ENCODE measurements around the gene MPZL1.
"Not testable (repeated sequence)": the region's sequence is repeated elsewhere in the genome, so short reads cannot be mapped to it uniquely, and the experiment has no call there.

The MPZL1 gene

DNA sequence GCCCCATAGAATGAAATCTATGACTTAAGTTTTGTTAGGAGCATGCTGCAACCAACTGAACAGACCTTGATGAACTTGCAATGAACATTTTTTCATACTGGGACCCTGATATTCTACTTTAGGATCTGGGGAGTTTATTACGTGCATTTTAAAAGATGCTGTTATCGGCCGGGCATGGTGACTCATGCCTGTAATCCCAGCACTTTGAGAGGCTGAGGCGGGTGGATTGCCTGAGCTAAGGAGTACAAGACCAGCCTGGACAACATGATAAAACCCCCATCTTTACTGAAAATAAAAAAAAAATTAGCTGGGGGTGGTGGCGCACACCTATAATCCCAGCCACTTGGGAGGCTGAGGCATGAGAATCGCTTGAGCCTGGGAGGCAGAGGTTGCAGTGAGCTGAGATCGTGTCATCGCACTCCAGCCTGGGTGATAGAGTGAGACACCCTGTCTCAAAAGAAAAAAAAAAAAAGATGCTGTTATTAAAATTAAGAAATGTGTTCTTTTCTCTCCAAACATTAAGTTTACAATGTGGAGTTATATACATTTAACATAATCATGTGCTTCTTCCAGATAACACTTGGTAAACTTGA is 7.1 kb downstream of the MPZL1 start:
- no peaks in the 10 kb centered on the region for H3K9me3 ChIP-seq
- no peaks in the 10 kb centered on the region for H3K27me3 ChIP-seq
- DNase-seq, result no peak
- no peaks in the 10 kb centered on the region for H3K4me1 ChIP-seq
- H3K36me3 ChIP-seq, result peaks cover 19% of the 10 kb centered on the region
- TF ChIP-seq, protein P1, sequence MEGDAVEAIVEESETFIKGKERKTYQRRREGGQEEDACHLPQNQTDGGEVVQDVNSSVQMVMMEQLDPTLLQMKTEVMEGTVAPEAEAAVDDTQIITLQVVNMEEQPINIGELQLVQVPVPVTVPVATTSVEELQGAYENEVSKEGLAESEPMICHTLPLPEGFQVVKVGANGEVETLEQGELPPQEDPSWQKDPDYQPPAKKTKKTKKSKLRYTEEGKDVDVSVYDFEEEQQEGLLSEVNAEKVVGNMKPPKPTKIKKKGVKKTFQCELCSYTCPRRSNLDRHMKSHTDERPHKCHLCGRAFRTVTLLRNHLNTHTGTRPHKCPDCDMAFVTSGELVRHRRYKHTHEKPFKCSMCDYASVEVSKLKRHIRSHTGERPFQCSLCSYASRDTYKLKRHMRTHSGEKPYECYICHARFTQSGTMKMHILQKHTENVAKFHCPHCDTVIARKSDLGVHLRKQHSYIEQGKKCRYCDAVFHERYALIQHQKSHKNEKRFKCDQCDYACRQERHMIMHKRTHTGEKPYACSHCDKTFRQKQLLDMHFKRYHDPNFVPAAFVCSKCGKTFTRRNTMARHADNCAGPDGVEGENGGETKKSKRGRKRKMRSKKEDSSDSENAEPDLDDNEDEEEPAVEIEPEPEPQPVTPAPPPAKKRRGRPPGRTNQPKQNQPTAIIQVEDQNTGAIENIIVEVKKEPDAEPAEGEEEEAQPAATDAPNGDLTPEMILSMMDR (IDR thresholded peaks at IDR 0.05; ENCODE audit: low read depth, low read length), result no peak
- H3K4me3 ChIP-seq (ENCODE audit: low read depth, low read length), result no peak overlapping the region

DNA sequence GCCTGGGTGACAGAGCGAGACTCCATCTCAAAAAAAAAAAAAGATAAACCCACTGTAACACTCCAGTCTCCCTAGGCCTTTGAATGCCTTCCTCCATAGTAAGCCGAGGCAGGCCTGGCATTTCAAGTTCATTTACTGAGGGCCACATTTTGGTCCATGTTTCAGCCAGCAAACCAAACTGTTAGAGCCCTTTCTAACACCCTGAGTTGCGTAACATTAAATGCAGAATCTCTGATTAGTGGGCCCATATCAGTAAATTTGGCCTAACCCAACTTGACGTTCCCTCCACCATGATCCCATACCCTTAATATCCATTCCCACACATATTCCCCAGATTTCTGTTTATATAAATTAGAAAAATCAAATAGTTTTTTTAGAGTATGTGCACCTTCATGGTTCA is 12.4 kb downstream of the MPZL1 start:
- Histone ChIP-seq H3K4me3 (ENCODE audit: low read depth, low read length) (no peak overlapping the region), H3K4me1 (peaks cover 6% of the 10 kb centered on the region; the same call in 1 of the 2 replicates), H3K36me3 (peaks cover 10% of the 10 kb centered on the region), H3K9me3 (no peaks in the 10 kb centered on the region), H3K27me3 (no peaks in the 10 kb centered on the region)
- TF ChIP-seq, protein P1 (IDR thresholded peaks at IDR 0.05; ENCODE audit: low read depth, low read length), result no peak
- DNase-seq, result no peak

DNA sequence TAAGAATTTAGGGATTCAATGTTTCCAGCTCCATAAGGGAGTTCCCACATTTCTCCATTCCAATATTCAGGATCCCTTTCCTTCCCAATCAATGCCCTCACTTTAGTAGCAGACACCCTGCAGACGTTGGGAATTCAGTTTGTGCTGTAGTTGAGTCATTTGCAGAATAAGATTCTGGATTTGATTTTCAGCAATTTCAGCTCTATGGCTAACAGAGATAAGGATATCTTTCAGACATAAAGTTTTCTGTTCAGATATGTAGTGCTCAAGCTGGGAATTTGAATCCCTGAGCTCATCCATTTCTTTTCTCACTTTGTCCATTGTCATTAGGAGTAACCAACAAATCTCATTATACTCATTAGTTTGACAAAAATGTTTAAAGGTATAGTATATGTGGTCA is 13.1 kb downstream of the MPZL1 start:
- Histone ChIP-seq H3K36me3 (peaks cover 10% of the 10 kb centered on the region), H3K4me1 (peaks cover 6% of the 10 kb centered on the region; the same call in 1 of the 2 replicates), H3K4me3 (ENCODE audit: low read depth, low read length) (no peak overlapping the region), H3K9me3 (no peaks in the 10 kb centered on the region), H3K27me3 (no peaks in the 10 kb centered on the region)
- DNase-seq, result no peak
- TF ChIP-seq, protein P1 (IDR thresholded peaks at IDR 0.05; ENCODE audit: low read depth, low read length), result no peak

DNA sequence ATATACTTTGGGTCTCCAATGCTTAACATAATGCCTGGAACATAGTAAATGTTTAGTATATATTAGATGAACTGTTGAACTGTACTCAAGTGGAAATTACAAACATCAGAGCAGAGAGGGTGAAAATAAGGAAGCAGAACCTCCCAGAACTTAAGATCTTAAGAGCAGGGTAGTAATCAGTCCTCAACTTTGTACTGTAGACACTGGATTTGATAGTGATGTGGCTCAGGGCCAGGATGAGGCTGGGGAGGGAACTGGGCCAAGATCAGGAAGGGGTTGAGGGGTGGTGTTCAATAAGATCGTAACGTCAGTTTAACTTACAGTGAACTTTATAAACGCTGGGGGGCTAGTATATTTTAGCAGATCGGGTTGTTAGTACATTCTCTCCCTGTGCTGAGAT is 15.4 kb downstream of the MPZL1 start:
- DNase-seq, result no peak
- TF ChIP-seq, protein P1 (IDR thresholded peaks at IDR 0.05; ENCODE audit: low read depth, low read length), result no peak

DNA sequence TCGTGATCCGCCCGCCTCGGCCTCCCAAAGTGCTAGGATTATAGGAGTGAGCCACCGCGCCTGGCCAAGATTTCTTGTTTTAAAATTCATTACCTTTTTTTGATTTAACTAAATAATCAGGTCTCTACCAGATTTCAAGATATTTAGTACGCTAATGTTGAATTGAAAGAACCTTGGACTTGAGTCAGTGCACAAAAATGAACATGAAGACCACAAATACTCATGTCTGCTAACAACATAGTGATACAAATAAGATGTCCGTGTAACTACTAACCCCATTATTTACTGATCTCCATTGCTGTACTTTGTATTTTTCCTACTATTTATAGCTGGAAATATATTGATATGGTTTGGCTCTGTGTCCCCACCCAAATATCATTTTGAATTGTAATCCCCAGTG is 16.4 kb downstream of the MPZL1 start:
- TF ChIP-seq, protein P1 (IDR thresholded peaks at IDR 0.05; ENCODE audit: low read depth, low read length), result no peak
- Histone ChIP-seq H3K4me1 (peaks cover 6% of the 10 kb centered on the region; the same call in 1 of the 2 replicates), H3K36me3 (0 out of 2 replicates have a peak, but pooled peaks cover 3% of the 10 kb centered on the region), H3K4me3 (ENCODE audit: low read depth, low read length) (no peak overlapping the region), H3K27me3 (no peaks in the 10 kb centered on the region), H3K9me3 (no peaks in the 10 kb centered on the region)
- no peak for DNase-seq

More for the DNA sequence above, 15.4 kb downstream of the MPZL1 start:
- Histone ChIP-seq H3K4me3 (ENCODE audit: low read depth, low read length) (no peak overlapping the region), H3K27me3 (no peaks in the 10 kb centered on the region), H3K9me3 (no peaks in the 10 kb centered on the region), H3K4me1 (peaks cover 6% of the 10 kb centered on the region; the same call in 1 of the 2 replicates), H3K36me3 (0 out of 2 replicates have a peak, but pooled peaks cover 4% of the 10 kb centered on the region)

DNA sequence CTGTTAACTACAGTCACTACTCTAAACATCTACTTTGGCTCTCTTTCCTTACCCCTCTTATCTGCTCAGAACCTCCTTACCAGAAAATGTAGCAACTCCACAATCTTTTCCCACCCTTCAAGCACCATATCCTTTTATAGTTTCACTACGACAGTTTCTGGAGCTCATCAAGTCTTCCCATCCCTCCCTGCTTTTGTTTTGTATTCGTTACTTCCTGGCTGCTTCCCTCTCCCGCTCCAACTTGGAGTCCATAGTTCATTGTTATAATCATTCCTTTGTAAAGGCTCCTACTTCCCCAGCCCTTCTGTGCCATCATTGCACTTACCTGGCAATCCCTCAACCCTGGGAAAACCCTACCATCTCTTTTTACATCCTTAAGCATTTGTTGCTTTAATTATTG is 18.0 kb downstream of the MPZL1 start:
- DNase-seq, result no peak
- no peaks in the 10 kb centered on the region for H3K36me3 ChIP-seq
- H3K4me1 ChIP-seq, result peaks cover 6% of the 10 kb centered on the region; the same call in 1 of the 2 replicates
- H3K9me3 ChIP-seq, result no peaks in the 10 kb centered on the region
- TF ChIP-seq, protein P1 (IDR thresholded peaks at IDR 0.05; ENCODE audit: low read depth, low read length), result no peak
- H3K4me3 ChIP-seq (ENCODE audit: low read depth, low read length), result no peak overlapping the region
- no peaks in the 10 kb centered on the region for H3K27me3 ChIP-seq

DNA sequence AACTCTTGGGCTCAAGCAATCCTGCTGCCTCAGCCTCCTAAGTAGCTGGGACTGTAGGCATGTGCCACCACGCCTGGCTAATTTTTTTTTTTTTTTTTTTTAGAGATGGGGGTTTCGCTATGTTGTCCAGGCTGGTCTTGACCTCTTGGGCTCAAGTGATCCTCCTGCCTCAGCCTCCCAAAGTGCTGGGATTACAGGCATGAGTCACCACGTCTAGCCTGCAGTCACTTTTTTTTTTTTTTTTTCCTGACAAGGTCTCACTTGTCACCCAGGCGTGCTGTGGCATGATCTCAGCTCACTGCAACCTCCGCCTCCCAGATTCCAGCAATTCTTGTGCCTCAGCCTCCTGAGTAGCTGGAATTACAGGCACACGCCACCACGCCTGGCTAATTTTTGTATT is 19.3 kb downstream of the MPZL1 start:
- DNase-seq; H3K4me1 ChIP-seq; H3K36me3 ChIP-seq; H3K27me3 ChIP-seq; H3K9me3 ChIP-seq; H3K4me3 ChIP-seq (ENCODE audit: low read depth, low read length): not testable (repeated sequence)

DNA sequence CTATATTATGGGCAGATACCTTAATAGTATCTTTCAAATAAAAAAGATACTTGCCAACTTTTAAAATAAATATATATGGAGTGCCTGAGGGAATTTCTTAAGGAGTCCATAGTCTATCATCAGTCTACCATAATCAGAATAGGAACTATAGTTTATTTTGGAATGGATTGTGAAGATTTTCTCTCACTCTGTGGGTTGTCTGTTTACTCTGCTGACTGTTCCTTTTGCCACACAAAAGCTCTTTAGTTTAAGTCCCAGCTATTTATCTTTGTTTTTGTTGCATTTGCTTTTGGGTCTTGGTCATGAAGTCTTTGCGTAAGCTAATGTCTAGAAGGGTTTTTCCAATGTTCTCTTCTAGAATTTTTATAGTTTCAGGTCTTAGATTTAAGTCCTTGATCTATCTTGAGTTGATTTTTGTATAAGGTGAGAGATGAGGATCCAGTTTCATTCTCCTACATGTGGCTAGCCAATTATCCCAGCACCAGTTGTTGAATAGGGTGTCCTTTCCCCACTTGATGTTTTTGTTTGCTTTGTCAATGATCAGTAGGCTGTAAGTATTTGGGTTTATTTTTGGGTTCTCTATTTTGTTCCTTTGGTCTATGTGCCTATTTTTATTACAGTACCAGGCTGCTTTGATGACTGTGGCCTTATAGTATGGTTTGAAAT is 20.7 kb downstream of the MPZL1 start:
- H3K9me3 ChIP-seq; H3K4me3 ChIP-seq (ENCODE audit: low read depth, low read length); H3K4me1 ChIP-seq; H3K36me3 ChIP-seq; H3K27me3 ChIP-seq; DNase-seq: not testable (repeated sequence)
